Ovary (tissue), 3 donors: ENCODE data around the gene DNALI1.

Source experiments
- POLR2A ChIP-seq: fragments of 450-650 bp; IDR thresholded peaks from one replicate; pipeline ENCODE4 v1.6.1; 2017; ENCODE audit warnings: antibody characterized with exemption, mild to moderate bottlenecking, moderate library complexity
- TF ChIP-seq, protein P1 (sequence below), 3 donors: fragments of 450-650 bp in 2 of 3; fragments of 200-600 bp in 1 of 3; IDR thresholded peaks; one replicate each; pipeline versions ENCODE4 v1.5.1 to v1.8.0; 2016 to 2022; ENCODE audit warnings: antibody characterized with exemption in 3 of 3, mild to moderate bottlenecking in 1 of 3
- donor health status: DM: no; HTN: no; CAD: no.

GRCh38 chr1:37562984-37563383 lies 6.2 kb downstream of the DNALI1 start:
- TF ChIP-seq, protein P1, sequence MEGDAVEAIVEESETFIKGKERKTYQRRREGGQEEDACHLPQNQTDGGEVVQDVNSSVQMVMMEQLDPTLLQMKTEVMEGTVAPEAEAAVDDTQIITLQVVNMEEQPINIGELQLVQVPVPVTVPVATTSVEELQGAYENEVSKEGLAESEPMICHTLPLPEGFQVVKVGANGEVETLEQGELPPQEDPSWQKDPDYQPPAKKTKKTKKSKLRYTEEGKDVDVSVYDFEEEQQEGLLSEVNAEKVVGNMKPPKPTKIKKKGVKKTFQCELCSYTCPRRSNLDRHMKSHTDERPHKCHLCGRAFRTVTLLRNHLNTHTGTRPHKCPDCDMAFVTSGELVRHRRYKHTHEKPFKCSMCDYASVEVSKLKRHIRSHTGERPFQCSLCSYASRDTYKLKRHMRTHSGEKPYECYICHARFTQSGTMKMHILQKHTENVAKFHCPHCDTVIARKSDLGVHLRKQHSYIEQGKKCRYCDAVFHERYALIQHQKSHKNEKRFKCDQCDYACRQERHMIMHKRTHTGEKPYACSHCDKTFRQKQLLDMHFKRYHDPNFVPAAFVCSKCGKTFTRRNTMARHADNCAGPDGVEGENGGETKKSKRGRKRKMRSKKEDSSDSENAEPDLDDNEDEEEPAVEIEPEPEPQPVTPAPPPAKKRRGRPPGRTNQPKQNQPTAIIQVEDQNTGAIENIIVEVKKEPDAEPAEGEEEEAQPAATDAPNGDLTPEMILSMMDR (IDR thresholded peaks at IDR 0.05): no peak
- no peak for TF ChIP-seq POLR2A
